NOMO-1 (cell line): ENCODE measurements around the gene DGAT2.

Experiments
- DNase-seq, 2 experiments: peaks; one replicate each; lab custom pipeline; 2025; ENCODE audit not compliant: unreplicated experiment in 2 of 2; lab: John Stamatoyannopoulos, UW

DGAT2 gene

DNA sequence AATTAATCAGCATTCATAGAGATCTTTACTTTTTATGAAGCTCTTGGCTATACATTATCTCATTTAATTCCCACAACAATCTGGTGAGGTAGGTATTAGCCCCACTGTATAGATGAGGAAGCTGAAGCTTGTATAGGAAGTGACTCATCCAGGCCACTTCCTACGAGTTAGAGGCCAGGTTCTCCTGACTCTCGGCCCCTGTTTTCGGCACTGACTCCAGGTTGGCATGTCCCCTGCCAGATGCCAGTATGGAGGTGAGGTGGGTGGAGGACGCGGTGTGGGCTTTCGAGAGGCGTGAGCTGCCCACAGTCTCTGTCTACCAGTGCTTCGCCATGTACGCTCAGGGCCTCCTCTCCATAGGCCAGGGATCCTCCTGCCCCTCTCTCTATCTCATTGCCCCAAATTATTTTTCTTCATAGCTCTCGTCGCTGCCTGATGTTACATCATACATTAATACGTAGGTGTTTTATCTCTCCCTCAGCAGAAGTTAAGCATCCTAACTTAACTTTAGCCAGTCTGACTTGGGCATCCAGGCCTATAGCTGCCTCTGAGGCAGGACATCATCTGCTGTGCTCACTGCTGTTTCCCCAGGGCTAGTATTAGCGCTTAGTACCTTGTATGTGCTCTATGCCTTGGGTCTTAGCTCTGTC lies 9.0 kb downstream of the DGAT2 start:
- peak; percentile 24 to 62 for DNase-seq

GRCh38 chr11:75778962-75779361 lies 10.4 kb downstream of the DGAT2 start:
- no peak for DNase-seq

DNA sequence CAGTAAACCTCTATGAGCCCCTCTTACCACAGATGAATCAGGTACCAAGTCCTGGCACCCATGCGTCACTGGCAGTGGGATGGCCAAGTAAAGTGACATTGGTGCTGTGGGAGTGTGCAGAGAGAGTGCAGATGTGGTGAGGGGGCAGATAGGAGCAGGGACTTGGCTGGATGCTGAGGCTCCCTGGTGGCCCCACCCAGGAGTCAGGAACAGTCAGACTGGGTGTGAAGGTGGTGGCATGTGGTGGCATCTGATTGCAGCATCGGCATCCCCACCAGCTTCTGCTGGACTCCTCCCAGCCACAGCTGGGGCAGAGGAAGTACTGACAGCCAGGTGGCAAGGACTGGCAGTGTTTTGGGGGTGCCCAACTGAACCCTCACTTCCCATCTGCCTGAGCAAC lies 11.4 kb downstream of the DGAT2 start:
- no peak for DNase-seq

DNA sequence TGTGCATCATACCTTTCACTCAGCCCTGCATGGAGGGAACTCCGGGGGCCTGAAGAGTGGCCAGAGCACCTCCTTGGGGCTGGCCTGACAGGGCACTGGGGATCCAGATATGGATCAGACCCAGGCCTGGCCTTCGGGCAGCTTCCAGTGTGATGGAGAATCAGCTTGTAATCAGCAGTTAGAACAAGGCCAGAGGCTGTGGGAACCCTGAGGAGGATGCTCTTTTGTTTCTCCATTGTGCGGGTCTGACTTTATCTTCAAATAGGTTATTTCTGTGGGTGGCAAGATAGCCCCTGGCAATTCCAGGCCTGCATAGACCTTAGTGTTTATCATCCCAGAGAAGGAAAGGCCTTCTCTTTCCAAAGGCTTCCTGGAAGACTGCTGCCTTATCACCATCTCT lies 12.3 kb downstream of the DGAT2 start:
- DNase-seq, result no peak

DNA sequence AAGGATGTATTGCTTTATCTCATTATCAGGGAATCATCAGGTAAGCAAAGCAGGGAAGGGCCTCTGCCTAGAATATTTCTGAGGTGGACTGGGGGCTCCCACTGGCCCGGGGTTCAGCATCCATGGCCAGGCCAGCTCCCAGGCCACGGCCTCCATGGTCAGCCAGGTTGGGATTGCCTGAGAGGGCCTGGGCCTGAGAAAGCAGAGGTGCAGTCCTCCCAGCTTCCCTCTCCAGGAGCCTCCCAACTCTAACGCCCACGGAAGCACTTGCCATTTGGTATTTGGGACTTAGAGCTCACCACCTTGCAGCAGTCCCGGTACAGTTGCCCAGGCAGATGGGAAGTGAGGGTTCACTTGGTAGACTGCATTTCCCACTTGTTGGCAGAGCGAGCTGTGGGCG lies 12.7 kb downstream of the DGAT2 start:
- no peak for DNase-seq

GRCh38 chr11:75781831-75782230 lies 13.3 kb downstream of the DGAT2 start:
- DNase-seq, result no peak

DNA sequence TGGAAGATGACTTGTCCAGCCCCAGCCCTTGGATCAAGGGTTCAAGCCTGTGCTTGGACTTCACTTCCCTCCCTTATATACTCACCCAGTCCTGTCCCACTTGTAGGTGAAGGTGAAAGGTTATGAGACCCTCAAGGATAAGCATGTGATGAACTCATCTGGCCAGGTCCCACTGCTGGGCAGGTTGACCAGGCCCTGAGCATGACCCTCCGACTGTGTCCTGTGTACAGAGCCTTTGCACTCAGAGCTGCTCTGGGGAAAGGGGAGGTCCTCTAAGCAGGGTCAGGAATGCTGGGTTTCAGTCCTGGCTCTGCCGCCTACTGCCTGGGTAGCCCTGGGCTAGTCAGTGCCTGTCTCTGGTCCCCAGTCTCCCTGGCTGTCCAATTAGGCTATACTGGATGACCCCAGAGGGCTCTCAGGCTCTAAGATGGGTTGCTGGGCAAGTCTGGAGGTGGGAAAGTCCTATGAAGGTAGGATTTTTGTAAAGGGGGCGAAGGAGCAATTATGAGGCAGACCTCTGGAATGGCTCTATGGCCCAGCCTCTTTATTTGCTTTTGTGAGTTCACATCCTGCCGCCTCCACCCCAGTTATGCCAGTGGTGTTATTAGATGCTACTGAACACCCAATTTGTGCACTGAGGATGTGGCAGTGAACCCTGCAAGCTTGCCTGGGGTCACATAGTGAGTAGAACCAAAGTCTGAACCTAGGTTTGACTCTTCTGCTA lies 14.1 kb downstream of the DGAT2 start:
- no peak for DNase-seq

GRCh38 chr11:75783416-75784084 lies 15.0 kb downstream of the DGAT2 start:
- no peak for DNase-seq

GRCh38 chr11:75784085-75784478 lies 15.5 kb downstream of the DGAT2 start:
- no peak for DNase-seq

DNA sequence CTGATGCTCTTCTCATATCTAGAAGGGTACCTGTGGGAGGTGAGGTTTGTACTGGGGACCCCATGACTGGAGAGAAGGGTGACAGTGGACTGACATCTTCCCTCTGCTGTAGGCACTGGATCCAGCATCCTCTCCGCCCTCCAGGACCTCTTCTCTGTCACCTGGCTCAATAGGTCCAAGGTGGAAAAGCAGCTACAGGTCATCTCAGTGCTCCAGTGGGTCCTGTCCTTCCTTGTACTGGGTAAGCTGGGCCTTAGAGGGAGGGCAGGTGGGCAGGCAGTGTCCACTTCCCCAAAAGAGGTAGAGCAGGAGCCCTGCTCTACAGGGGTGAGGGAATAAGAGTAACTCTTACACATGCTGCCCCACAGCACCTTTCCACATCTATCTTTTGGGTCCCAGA lies 15.9 kb downstream of the DGAT2 start:
- no peak for DNase-seq

GRCh38 chr11:75785187-75785586 lies 16.6 kb downstream of the DGAT2 start:
- DNase-seq, result no peak

DNA sequence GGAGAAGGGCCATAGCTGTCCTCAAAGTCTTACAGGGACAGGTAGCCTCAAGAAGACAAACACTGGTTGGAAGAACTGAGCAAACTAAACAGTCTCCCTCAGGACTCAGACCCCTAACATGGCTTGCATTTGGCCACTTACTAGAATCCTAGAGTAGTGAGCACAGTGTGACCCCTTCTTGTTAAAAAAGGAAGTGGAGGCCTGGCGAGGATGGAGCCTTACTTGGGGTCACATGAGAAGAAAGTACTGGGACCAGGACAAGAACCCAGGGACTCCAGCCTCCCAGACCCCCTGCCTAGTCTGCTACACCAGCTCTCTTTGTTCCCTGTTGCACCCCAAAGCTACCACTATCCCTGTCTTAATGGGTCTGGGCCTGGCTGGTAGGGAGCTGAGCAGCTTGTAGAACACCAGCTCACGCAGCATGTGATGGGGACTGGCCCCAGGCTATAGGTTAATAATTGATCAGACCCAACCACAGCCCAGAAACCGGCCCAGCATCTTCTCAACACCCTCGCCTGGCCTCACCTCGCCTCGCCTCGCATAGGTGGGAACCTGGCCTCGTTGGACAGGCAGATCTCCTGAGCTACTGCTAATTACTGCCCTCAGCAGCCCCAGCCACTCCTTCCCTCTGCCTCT lies 17.6 kb downstream of the DGAT2 start:
- DNase-seq, result no peak

DNA sequence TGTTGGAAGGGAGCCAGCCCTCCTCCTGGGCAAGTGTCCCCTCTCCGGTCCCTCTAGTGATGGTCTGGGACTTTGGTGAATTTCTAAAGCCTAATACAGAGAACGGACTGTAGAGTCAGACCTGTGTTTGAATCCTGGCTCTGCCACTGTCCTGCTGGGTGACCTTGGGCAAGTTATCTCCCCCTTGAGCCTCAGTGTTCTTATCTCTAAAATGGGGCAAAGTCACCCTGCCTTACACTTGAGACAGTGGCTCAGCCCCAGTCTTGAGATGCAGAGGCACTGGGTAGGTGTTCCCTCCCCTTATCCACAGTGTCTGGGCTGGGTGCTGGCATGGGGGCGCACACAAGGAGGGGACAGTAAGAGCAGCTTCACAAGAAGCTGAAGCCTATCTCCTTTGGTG lies 20.9 kb downstream of the DGAT2 start:
- DNase-seq, result no peak

DNA sequence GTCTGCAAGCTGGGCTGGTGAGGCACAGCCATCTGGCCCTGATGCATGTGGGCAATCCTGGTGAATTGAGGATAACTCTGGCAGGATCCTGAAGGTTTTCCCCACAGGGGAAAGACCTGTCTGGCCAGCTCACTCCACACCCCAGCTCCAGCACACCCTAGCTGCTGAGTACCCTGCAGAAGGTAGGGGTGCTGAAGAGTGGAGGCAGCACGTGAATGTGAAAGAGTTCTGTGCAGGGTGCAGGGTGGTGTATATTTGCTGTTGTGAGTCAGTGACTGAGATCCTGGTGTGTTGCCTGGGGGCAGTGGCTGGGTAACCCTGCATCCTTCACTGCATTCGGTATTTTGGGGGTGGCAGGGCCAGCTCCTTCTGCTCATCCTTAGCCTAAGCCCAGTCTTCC lies 22.4 kb downstream of the DGAT2 start:
- no peak for DNase-seq

GRCh38 chr11:75792127-75792731 lies 23.7 kb downstream of the DGAT2 start:
- DNase-seq, result no peak

DNA sequence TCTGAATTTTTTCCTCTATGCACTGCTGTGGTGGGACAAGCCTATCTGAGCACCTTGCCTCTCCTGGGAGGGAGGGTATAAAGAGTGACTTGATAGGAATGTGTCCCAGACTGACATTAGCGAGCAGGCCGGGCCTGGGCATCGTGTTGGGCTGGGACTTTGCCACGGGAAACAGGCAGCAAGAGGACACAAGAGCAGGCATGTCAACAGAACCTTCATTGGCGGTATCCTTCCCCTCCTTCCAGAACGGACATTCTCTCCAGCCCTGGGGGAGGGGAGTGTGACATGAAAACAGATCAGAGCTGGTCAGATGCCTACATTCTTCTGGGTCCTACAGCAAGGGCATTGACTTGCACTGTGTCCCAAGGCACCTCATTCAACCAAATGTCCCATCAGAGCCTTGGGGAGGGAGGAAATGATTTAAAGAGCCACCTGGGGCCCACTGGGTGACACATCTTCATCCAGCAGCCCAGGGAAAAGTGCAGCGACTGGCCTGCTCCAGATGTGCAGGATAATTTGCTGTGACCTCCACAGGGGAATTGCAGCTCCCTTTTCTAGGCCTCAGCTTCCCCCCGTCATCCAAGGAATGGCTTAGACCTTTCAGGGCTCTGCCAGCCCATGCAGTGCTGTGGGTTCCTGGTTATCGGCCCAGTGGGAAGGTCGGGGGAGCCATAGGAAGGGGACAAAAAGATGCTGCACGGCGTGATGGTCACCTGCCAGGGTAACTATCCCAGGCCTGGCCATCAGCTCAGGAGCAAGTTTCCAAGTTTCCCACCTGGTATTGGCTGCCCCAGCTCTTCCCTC lies 24.6 kb downstream of the DGAT2 start:
- DNase-seq, result no peak

DNA sequence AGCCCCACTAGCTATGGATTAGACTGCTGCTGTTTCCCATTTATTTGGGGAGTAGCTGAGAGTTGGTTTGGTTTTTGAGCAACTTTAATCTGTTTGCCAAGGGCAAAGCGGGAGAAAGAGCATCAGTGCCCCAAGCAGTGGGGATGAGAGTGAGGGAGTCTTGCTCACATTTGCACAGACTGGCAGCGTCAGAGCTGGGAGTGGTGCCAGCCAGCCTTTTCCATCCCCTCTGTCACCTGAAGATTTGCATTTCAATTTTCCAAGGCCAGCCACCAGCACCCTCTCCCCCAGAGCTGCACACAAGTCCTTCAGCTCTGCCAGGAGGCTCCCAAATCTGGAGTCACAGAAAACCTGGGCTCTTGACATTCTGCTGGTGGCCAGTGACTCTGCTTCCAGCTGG lies 25.4 kb downstream of the DGAT2 start:
- no peak for DNase-seq

DNA sequence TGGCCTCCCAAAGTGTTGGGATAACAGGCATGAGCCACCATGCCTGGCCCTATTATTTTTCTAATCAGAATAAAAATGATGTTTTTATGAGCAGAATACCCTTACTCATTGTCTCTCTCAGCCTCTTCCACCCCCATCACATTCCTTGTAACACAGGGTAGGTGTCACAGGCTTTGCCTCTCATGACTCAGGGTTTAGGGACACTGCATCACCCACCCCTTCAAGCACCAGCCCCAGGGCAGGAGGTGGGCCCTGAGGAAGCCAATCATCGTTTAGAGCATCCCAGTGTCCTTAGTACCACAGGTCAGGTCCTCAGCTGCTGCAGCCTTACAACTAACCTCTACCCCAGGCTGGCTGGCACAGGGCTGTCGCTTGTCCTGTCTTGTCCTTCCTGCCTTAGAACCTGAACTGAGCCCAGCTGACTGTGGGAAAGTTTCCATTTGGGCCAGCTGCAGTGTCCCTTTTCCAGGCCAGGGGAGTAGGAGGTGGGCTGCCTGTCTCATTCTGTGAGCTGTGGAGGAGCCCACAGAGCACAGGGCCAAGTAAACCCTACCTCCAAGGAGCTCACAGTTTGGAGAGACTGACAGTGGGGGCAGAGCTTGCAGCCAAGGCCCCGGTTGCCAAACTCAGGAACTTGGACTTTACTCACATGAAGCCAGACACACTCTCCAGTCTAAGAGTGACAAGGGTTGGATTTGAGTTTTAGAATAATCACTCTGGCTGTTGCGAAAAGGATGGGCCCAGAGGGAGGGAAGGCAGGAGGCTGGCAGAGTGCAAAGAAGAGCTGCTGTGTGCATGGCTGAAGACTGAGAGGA lies 26.9 kb downstream of the DGAT2 start:
- DNase-seq, result no peak

DNA sequence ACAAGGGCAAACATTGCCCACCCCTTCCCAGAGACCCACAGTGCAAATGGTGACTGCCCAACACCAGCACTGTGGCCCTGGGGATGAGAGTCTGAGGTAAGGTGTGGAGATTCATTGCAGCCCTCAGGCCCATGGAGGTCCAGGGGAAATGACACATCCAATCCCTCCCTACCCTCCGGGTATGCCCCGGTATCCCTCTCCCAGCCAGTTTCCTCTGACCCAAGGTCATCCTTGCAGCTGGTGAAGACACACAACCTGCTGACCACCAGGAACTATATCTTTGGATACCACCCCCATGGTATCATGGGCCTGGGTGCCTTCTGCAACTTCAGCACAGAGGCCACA lies 27.5 kb downstream of the DGAT2 start:
- no peak for DNase-seq

DNA sequence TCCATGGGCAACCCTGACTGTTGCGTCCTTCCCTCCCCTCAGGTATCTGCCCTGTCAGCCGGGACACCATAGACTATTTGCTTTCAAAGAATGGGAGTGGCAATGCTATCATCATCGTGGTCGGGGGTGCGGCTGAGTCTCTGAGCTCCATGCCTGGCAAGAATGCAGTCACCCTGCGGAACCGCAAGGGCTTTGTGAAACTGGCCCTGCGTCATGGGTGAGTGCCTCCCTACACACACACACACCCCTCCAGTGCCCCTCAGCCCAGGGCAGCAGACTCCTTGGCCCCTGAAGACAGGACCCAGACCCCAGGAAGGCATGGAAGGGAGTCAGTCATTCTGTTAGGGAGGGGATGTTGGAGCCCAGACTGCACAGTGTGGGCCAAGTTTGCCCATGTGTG lies 28.5 kb downstream of the DGAT2 start:
- DNase-seq, result no peak
